Liver (tissue), 3 donors: ENCODE data around the gene UBE3D.

ENCODE experiments used
- CTCF ChIP-seq: fragments of 150-350 bp; IDR thresholded peaks from 2 replicates; pipeline ENCODE4 v1.5.1; 2017; ENCODE audit warnings: improper control_type of control experiment, low read depth, low read length; ENCODE audit not compliant: missing input control
- EGR1 ChIP-seq, 2 donors: IDR thresholded peaks; 2 replicates each; pipeline ENCODE4 v1.6.1; 2016 to 2018; ENCODE audit warnings: antibody characterized with exemption in 2 of 2, low read depth in 2 of 2
- FOXA2 ChIP-seq: IDR thresholded peaks from 2 replicates; pipeline ENCODE4 v1.6.1; 2016; ENCODE audit warnings: antibody characterized with exemption
- GABPA ChIP-seq, 2 donors: IDR thresholded peaks in 1 of 2; conservative IDR thresholded peaks in 1 of 2; 2 replicates each; pipeline ENCODE4 v1.6.1; 2016; ENCODE audit warnings: antibody characterized with exemption in 2 of 2, mild to moderate bottlenecking in 1 of 2, moderate library complexity in 1 of 2
- JUND ChIP-seq, 2 donors: IDR thresholded peaks; 2 replicates each; pipeline ENCODE4 v1.6.1; 2016; ENCODE audit warnings: antibody characterized with exemption in 2 of 2
- RAD21 ChIP-seq, 2 donors: IDR thresholded peaks; 2 replicates each; pipeline ENCODE4 v1.6.1; 2016; ENCODE audit warnings: antibody characterized with exemption in 2 of 2, mild to moderate bottlenecking in 2 of 2
- REST ChIP-seq: IDR thresholded peaks from 2 replicates; pipeline ENCODE4 v1.6.1; 2016; ENCODE audit warnings: antibody characterized with exemption, mild to moderate bottlenecking
- RXRA ChIP-seq, 2 donors: IDR thresholded peaks; 2 replicates each; pipeline ENCODE4 v1.6.1; 2017 to 2018; ENCODE audit warnings: antibody characterized with exemption in 2 of 2, mild to moderate bottlenecking in 1 of 2
- SP1 ChIP-seq: IDR thresholded peaks from 2 replicates; pipeline ENCODE4 v1.6.1; 2018; ENCODE audit warnings: antibody characterized with exemption, mild to moderate bottlenecking
- TAF1 ChIP-seq: conservative IDR thresholded peaks from 2 replicates; pipeline ENCODE4 v1.6.1; 2016; ENCODE audit warnings: antibody characterized with exemption, mild to moderate bottlenecking
- YY1 ChIP-seq: IDR thresholded peaks from 2 replicates; pipeline ENCODE4 v1.6.1; 2016; ENCODE audit warnings: antibody characterized with exemption, mild to moderate bottlenecking
- TF ChIP-seq, protein P1 (sequence below): IDR thresholded peaks from 2 replicates; pipeline ENCODE4 v1.6.1; 2016; ENCODE audit warnings: antibody characterized with exemption
- TF ChIP-seq, protein P2 (sequence below): IDR thresholded peaks from 2 replicates; pipeline ENCODE4 v1.6.1; 2016; ENCODE audit warnings: antibody characterized with exemption
- TF ChIP-seq, protein P3 (sequence below): IDR thresholded peaks from 2 replicates; pipeline ENCODE4 v1.6.1; 2016; ENCODE audit warnings: antibody characterized with exemption
- donor health status: healthy.
- donor health status: healthy.

GRCh38 chr6:82881519-82881918 is 184.1 kb downstream of the UBE3D start:
- no peak for TF ChIP-seq YY1
- no peak for TF ChIP-seq CTCF
- no peak for TF ChIP-seq REST
- TF ChIP-seq RXRA (IDR thresholded peaks at IDR 0.05) = no peak
- TF ChIP-seq, protein P1, sequence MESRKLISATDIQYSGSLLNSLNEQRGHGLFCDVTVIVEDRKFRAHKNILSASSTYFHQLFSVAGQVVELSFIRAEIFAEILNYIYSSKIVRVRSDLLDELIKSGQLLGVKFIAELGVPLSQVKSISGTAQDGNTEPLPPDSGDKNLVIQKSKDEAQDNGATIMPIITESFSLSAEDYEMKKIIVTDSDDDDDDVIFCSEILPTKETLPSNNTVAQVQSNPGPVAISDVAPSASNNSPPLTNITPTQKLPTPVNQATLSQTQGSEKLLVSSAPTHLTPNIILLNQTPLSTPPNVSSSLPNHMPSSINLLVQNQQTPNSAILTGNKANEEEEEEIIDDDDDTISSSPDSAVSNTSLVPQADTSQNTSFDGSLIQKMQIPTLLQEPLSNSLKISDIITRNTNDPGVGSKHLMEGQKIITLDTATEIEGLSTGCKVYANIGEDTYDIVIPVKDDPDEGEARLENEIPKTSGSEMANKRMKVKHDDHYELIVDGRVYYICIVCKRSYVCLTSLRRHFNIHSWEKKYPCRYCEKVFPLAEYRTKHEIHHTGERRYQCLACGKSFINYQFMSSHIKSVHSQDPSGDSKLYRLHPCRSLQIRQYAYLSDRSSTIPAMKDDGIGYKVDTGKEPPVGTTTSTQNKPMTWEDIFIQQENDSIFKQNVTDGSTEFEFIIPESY = no peak
- TF ChIP-seq EGR1 (IDR thresholded peaks at IDR 0.05; ENCODE audit: low read depth in 2 of 2) = no peak
- TF ChIP-seq JUND (IDR thresholded peaks at IDR 0.05) = no peak
- no peak for TF ChIP-seq SP1
- TF ChIP-seq, protein P2, sequence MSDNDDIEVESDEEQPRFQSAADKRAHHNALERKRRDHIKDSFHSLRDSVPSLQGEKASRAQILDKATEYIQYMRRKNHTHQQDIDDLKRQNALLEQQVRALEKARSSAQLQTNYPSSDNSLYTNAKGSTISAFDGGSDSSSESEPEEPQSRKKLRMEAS = no peak
- TF ChIP-seq RAD21 (IDR thresholded peaks at IDR 0.05) = no peak
- no peak for TF ChIP-seq TAF1
- no peak for TF ChIP-seq GABPA (IDR thresholded peaks at IDR 0.05 in 1 of 2, conservative IDR thresholded peaks at IDR 0.05 in 1 of 2)
- no peak for TF ChIP-seq FOXA2
- TF ChIP-seq, protein P3, sequence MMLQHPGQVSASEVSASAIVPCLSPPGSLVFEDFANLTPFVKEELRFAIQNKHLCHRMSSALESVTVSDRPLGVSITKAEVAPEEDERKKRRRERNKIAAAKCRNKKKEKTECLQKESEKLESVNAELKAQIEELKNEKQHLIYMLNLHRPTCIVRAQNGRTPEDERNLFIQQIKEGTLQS = no peak
